Body of pancreas (tissue), 4 donors: ENCODE measurements around the gene LHX5. TPM values are rescaled to one million over a fixed set of nuclear protein-coding genes. Genes with fewer than 3 reads are reported as not detected.

Experiments
- ATAC-seq: fragments of 150-250 bp; one replicate; pipeline ENCODE4 v1.9.1; 2016
- DNase-seq, 4 donors: peaks; one replicate each; pipeline ENCODE4 v3.0.0-alpha.2; 2019
- H3K27ac ChIP-seq, 4 donors: fragments of 200-600 bp; sonication (generic); 1 replicate in 3 of 4; 2 replicates in 1 of 4; pipeline versions ENCODE4 v1.5.1 to v1.6.1; 2016 to 2019; ENCODE audit warnings: mild to moderate bottlenecking in 1 of 4, mixed read lengths in 1 of 4, moderate library complexity in 1 of 4
- H3K27me3 ChIP-seq, 2 donors: fragments of 200-600 bp; sonication (generic); one replicate each; pipeline ENCODE4 v1.6.0; 2016; ENCODE audit warnings: mild to moderate bottlenecking in 1 of 2
- H3K36me3 ChIP-seq, 2 donors: fragments of 200-600 bp; sonication (generic); replicated peaks in 1 of 2; 2 replicates each; pipeline ENCODE4 v1.5.1; 2016; ENCODE audit warnings: low read depth in 2 of 2; ENCODE audit not compliant: insufficient read depth in 1 of 2
- H3K4me1 ChIP-seq: fragments of 200-600 bp; sonication (generic); one replicate; pipeline ENCODE4 v1.6.0; 2016
- H3K4me3 ChIP-seq, 2 donors: fragments of 200-600 bp; sonication (generic); 1 replicate in 1 of 2; 2 replicates in 1 of 2; pipeline ENCODE4 v1.5.1; 2016 to 2019
- H3K9me3 ChIP-seq, 3 donors: fragments of 200-600 bp; sonication (generic); 1 replicate in 2 of 3; 2 replicates in 1 of 3; pipeline ENCODE4 v1.5.1; 2016
- POLR2A ChIP-seq, 3 donors: fragments of 450-650 bp; IDR thresholded peaks; one replicate each; pipeline ENCODE4 v1.6.1; 2016; ENCODE audit warnings: antibody characterized with exemption in 3 of 3, mild to moderate bottlenecking in 2 of 3
- WGBS, 2 donors: methylation state at CpG; one replicate each; pipeline ENCODE4 v1.1.5; 2017; 5-methylcytosine and 5-hydroxymethylcytosine counted together
- intact Hi-C: fragments of 100-400 bp; cut with DNase I; formaldehyde crosslinking; loops from one replicate; pipeline ENCODE4 v1.15.1; 2023
- total RNA-seq, 2 donors: library from RNA; depleted of rRNA; stranded (reverse); fragments of >200 nt; gene quantifications; one replicate each; pipeline ENCODE4 v1.1.0, GENCODE V29; 2016
- TF ChIP-seq, protein P1 (sequence below), 7 experiments: fragments of 450-650 bp in 4 of 7; fragments of 200-600 bp in 3 of 7; sonication (generic) in 3 of 7; IDR thresholded peaks; one replicate each; pipeline ENCODE4 v1.5.1; 2016 to 2019; ENCODE audit warnings: antibody characterized with exemption in 7 of 7

Gene LHX5
- total RNA-seq, 2 donors from 2014 or later: not detected

GRCh38 chr12:113479590-113480335 is 8.1 kb upstream of the LHX5 start:
- Histone ChIP-seq H3K27me3 (peaks cover 0 to 33% of the 10 kb centered on the region in 2 donors), H3K4me1 (no peaks in the 10 kb centered on the region), H3K9me3 (no peaks in the 10 kb centered on the region), H3K36me3 (no peaks in the 10 kb centered on the region), H3K4me3 (no peak overlapping the region), H3K27ac (no peak overlapping the region)
- DNase-seq (peak; percentile 14 to 51 (median 42)), ATAC-seq (no peak)
- intact Hi-C loops: no loop called here
- WGBS, 2 donors: 3% methylated on average over 61 of the region's 61 CpGs
- no peak for TF ChIP-seq POLR2A (IDR thresholded peaks at IDR 0.05)
- TF ChIP-seq, protein P1, sequence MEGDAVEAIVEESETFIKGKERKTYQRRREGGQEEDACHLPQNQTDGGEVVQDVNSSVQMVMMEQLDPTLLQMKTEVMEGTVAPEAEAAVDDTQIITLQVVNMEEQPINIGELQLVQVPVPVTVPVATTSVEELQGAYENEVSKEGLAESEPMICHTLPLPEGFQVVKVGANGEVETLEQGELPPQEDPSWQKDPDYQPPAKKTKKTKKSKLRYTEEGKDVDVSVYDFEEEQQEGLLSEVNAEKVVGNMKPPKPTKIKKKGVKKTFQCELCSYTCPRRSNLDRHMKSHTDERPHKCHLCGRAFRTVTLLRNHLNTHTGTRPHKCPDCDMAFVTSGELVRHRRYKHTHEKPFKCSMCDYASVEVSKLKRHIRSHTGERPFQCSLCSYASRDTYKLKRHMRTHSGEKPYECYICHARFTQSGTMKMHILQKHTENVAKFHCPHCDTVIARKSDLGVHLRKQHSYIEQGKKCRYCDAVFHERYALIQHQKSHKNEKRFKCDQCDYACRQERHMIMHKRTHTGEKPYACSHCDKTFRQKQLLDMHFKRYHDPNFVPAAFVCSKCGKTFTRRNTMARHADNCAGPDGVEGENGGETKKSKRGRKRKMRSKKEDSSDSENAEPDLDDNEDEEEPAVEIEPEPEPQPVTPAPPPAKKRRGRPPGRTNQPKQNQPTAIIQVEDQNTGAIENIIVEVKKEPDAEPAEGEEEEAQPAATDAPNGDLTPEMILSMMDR (IDR thresholded peaks at IDR 0.05): no peak

DNA sequence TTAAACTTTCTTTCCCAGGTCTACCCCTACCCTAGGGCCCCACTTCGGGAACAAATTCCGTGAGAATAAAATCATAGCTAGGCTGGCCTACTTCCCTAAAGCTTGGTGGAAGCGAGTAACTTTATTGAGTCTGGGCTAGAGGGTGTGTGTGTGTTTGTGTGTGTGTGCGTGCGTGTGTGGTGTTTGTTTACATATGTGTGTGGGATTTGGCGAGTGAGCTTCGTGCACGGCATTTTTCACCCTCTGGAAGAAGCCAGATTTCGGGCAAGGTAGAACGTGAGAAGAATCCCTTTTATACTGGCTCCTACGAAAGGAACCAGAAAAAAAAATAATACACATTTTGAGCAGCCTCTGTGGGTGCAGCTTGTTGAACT is 7.5 kb upstream of the LHX5 start:
- no peak overlapping the region for H3K4me3 ChIP-seq
- no peaks in the 10 kb centered on the region for H3K9me3 ChIP-seq
- peaks cover 0 to 33% of the 10 kb centered on the region in 2 donors for H3K27me3 ChIP-seq
- TF ChIP-seq, protein P1 (IDR thresholded peaks at IDR 0.05): no peak
- no peak for TF ChIP-seq POLR2A (IDR thresholded peaks at IDR 0.05)
- H3K27ac ChIP-seq: no peak overlapping the region
- no peak for DNase-seq
- intact Hi-C loops: no loop called here
- H3K4me1 ChIP-seq: no peaks in the 10 kb centered on the region
- no peaks in the 10 kb centered on the region for H3K36me3 ChIP-seq
- ATAC-seq: no peak
- WGBS, 2 donors: 2 to 3% methylated on average over 11 of the region's 11 CpGs

GRCh38 chr12:113478351-113479011 is 6.8 kb upstream of the LHX5 start:
- no peak for ATAC-seq
- no peaks in the 10 kb centered on the region for H3K36me3 ChIP-seq
- intact Hi-C loops: no loop called here
- no peaks in the 10 kb centered on the region for H3K4me1 ChIP-seq
- H3K27me3 ChIP-seq: peaks cover 0 to 33% of the 10 kb centered on the region in 2 donors
- H3K27ac ChIP-seq: no peak overlapping the region
- H3K9me3 ChIP-seq: no peaks in the 10 kb centered on the region
- DNase-seq: no peak
- TF ChIP-seq, protein P1 (IDR thresholded peaks at IDR 0.05): no peak
- no peak for TF ChIP-seq POLR2A (IDR thresholded peaks at IDR 0.05)
- WGBS, 2 donors: 5 to 9% methylated on average over 35 of the region's 41 CpGs
- no peak overlapping the region for H3K4me3 ChIP-seq

GRCh38 chr12:113477842-113478215 is 6.2 kb upstream of the LHX5 start:
- TF ChIP-seq, protein P1 (IDR thresholded peaks at IDR 0.05): no peak
- TF ChIP-seq POLR2A (IDR thresholded peaks at IDR 0.05): no peak
- 12 to 19% methylated on average over 3 of the region's 3 CpGs for WGBS, 2 donors
- no peaks in the 10 kb centered on the region for H3K4me1 ChIP-seq
- DNase-seq: no peak
- ATAC-seq: no peak
- intact Hi-C loops: no loop called here
- no peak overlapping the region for H3K4me3 ChIP-seq
- no peaks in the 10 kb centered on the region for H3K9me3 ChIP-seq
- H3K27ac ChIP-seq: no peak overlapping the region
- H3K27me3 ChIP-seq: peaks cover 0 to 33% of the 10 kb centered on the region in 2 donors
- H3K36me3 ChIP-seq: no peaks in the 10 kb centered on the region
